Upper lobe of left lung (tissue), 4 donors: ENCODE results near the gene SLC25A24.

ENCODE experiments used
- POLR2A ChIP-seq, 4 donors: fragments of 450-650 bp; IDR thresholded peaks; one replicate each; pipeline ENCODE4 v1.5.1; 2016 to 2017; ENCODE audit warnings: antibody characterized with exemption in 4 of 4, mild to moderate bottlenecking in 2 of 4
- POLR2AphosphoS5 ChIP-seq, 2 donors: sonication (generic); formaldehyde crosslinking; IDR thresholded peaks; one replicate each; pipeline ENCODE4 v1.5.1; 2017; ENCODE audit warnings: antibody characterized with exemption in 2 of 2
- TF ChIP-seq, protein P1 (sequence below), 6 experiments: fragments of 450-650 bp in 4 of 6; fragments of 200-600 bp in 2 of 6; sonication (generic) in 2 of 6; IDR thresholded peaks; one replicate each; pipeline ENCODE4 v1.5.1; 2016 to 2019; ENCODE audit warnings: antibody characterized with exemption in 6 of 6

DNA sequence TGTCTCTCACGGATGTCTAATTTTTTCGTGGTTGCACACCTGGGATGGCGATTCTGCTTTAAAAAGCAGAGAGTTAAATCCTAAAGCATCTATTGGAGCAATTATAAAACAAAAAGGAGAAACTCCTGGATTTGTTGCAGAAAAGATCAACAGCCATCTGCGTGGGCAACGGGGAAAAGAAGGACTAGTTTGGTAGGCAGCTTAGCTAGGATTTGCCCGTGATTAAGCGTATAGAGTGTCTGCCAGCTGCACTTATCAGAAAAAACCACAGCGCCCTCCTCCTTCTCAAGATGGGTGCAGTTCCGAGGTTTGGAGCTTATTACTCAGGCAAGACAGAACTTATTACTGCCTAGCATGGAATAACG lies 526 bp upstream of the SLC25A24 start:
- TF ChIP-seq, protein P1, sequence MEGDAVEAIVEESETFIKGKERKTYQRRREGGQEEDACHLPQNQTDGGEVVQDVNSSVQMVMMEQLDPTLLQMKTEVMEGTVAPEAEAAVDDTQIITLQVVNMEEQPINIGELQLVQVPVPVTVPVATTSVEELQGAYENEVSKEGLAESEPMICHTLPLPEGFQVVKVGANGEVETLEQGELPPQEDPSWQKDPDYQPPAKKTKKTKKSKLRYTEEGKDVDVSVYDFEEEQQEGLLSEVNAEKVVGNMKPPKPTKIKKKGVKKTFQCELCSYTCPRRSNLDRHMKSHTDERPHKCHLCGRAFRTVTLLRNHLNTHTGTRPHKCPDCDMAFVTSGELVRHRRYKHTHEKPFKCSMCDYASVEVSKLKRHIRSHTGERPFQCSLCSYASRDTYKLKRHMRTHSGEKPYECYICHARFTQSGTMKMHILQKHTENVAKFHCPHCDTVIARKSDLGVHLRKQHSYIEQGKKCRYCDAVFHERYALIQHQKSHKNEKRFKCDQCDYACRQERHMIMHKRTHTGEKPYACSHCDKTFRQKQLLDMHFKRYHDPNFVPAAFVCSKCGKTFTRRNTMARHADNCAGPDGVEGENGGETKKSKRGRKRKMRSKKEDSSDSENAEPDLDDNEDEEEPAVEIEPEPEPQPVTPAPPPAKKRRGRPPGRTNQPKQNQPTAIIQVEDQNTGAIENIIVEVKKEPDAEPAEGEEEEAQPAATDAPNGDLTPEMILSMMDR (IDR thresholded peaks at IDR 0.05), result peak in 2 of 6 experiments; percentile 16 to 23
- TF ChIP-seq POLR2AphosphoS5 (IDR thresholded peaks at IDR 0.05), result no peak
- TF ChIP-seq POLR2A (IDR thresholded peaks at IDR 0.05), result no peak
